Adrenal gland (tissue), 5 donors: Measurements from ENCODE around the gene NISCH.
"Not testable (repeated sequence)": the region's sequence is repeated elsewhere in the genome, so short reads cannot be mapped to it uniquely, and the experiment has no call there.

ENCODE experiments used
- CTCF ChIP-seq, 6 experiments: fragments of 450-650 bp in 4 of 6; fragments of 200-600 bp in 2 of 6; sonication (generic) in 1 of 6; IDR thresholded peaks; 1 replicate in 5 of 6; 2 replicates in 1 of 6; pipeline versions ENCODE4 v1.5.1 to v1.8.0; 2016 to 2021; ENCODE audit warnings: antibody characterized with exemption in 6 of 6, mild to moderate bottlenecking in 2 of 6, moderate library complexity in 1 of 6
- POLR2A ChIP-seq, 2 donors: fragments of 450-650 bp; IDR thresholded peaks; one replicate each; pipeline ENCODE4 v1.6.1; 2017; ENCODE audit warnings: antibody characterized with exemption in 2 of 2, mild to moderate bottlenecking in 2 of 2, moderate library complexity in 1 of 2
- donor health status: DM: no; HTN: no; CAD: no.

GRCh38 chr3:52526671-52527038 lies 71.3 kb downstream of the NISCH start:
- TF ChIP-seq CTCF, POLR2A (IDR thresholded peaks at IDR 0.05): not testable (repeated sequence)
